Dedifferentiated amniotic fluid mesenchymal stem cell (primary cell): Measurements from ENCODE around the gene NAALADL2.

Source experiments
- DNase-seq: peaks from one replicate; pipeline ENCODE4 v3.0.0-alpha.2; 2016; ENCODE audit errors: extremely low spot score

The NAALADL2 gene

GRCh38 chr3:175662815-175663214 lies 803.7 kb downstream of the NAALADL2 start:
- no peak for DNase-seq

GRCh38 chr3:175664911-175665310 lies 805.8 kb downstream of the NAALADL2 start:
- DNase-seq = no peak

- no peak for DNase-seq
These were observed 809.2 kb downstream of the NAALADL2 start for GRCh38 chr3:175668300-175668699.

GRCh38 chr3:175670557-175670956 lies 811.4 kb downstream of the NAALADL2 start:
- DNase-seq = peak; percentile 58

- no peak for DNase-seq
These were observed 813.1 kb downstream of the NAALADL2 start for GRCh38 chr3:175672119-175672689.

- no peak for DNase-seq
These were observed 820.4 kb downstream of the NAALADL2 start for GRCh38 chr3:175679568-175679967.

- DNase-seq = no peak
These were observed 833.1 kb downstream of the NAALADL2 start for GRCh38 chr3:175692256-175692655.

- peak; percentile 37 for DNase-seq
These were observed 836.1 kb downstream of the NAALADL2 start for GRCh38 chr3:175695251-175695650.

- DNase-seq = no peak
These were observed 843.8 kb downstream of the NAALADL2 start for GRCh38 chr3:175702956-175703355.

GRCh38 chr3:175704366-175705055 lies 845.4 kb downstream of the NAALADL2 start:
- no peak for DNase-seq

GRCh38 chr3:175713268-175713667 lies 854.1 kb downstream of the NAALADL2 start:
- DNase-seq = no peak

GRCh38 chr3:175716446-175716845 lies 857.3 kb downstream of the NAALADL2 start:
- DNase-seq = no peak

- no peak for DNase-seq
These were observed 867.1 kb downstream of the NAALADL2 start for GRCh38 chr3:175726228-175726627.

GRCh38 chr3:175728566-175728965 lies 869.4 kb downstream of the NAALADL2 start:
- no peak for DNase-seq

- DNase-seq = no peak
These were observed 870.3 kb downstream of the NAALADL2 start for GRCh38 chr3:175729466-175729865.

- no peak for DNase-seq
These were observed 872.4 kb downstream of the NAALADL2 start for GRCh38 chr3:175731543-175731942.

GRCh38 chr3:175732017-175732416 lies 872.9 kb downstream of the NAALADL2 start:
- DNase-seq = no peak

- no peak for DNase-seq
These were observed 876.7 kb downstream of the NAALADL2 start for GRCh38 chr3:175735866-175736265.

GRCh38 chr3:175737646-175738572 lies 878.8 kb downstream of the NAALADL2 start:
- no peak for DNase-seq

- no peak for DNase-seq
These were observed 882.8 kb downstream of the NAALADL2 start for GRCh38 chr3:175741951-175742350.

- DNase-seq = no peak
These were observed 884.7 kb downstream of the NAALADL2 start for GRCh38 chr3:175743733-175744400.

- DNase-seq = no peak
These were observed 887.2 kb downstream of the NAALADL2 start for GRCh38 chr3:175746308-175746707.
